OCI-LY1 (cell line): Measurements from ENCODE around the gene PPP1R1A.

Experiments
- H2AFZ ChIP-seq: fragments of 200-600 bp; sonication (generic), shearing (Covaris generic); 2 replicates; pipeline ENCODE4 v1.6.0; 2014; ENCODE audit warnings: antibody characterized with exemption, mild to moderate bottlenecking, low read length
- H3F3A ChIP-seq: fragments of 200-600 bp; sonication (generic), shearing (Covaris generic); 2 replicates; pipeline ENCODE4 v1.6.0; 2014; ENCODE audit warnings: mild to moderate bottlenecking, antibody characterized with exemption, low read length, moderate library complexity; ENCODE audit not compliant: insufficient read depth
- H3K27ac ChIP-seq: fragments of 200-600 bp; sonication (generic); 2 replicates; pipeline ENCODE4 v1.5.1; 2014; ENCODE audit warnings: low read length, mixed run types, mild to moderate bottlenecking, low read depth; ENCODE audit not compliant: poor library complexity, severe bottlenecking
- H3K27me3 ChIP-seq: fragments of 200-600 bp; sonication (generic); 2 replicates; pipeline ENCODE4 v1.6.0; 2014; ENCODE audit warnings: antibody characterized with exemption, mild to moderate bottlenecking, low read length, moderate library complexity; ENCODE audit not compliant: insufficient read depth
- H3K36me3 ChIP-seq: fragments of 200-600 bp; sonication (generic); 2 replicates; pipeline ENCODE4 v1.6.1; 2014; ENCODE audit warnings: mild to moderate bottlenecking, antibody characterized with exemption, low read length, moderate library complexity, mixed read lengths; ENCODE audit not compliant: insufficient read depth
- H3K4me1 ChIP-seq: fragments of 200-600 bp; sonication (generic); 2 replicates; pipeline ENCODE4 v1.5.1; 2014; ENCODE audit warnings: mild to moderate bottlenecking, low read length, moderate library complexity; ENCODE audit not compliant: insufficient read depth, severe bottlenecking
- H3K4me2 ChIP-seq: fragments of 200-600 bp; sonication (generic), shearing (Covaris generic); 2 replicates; pipeline ENCODE4 v1.6.1; 2014; ENCODE audit warnings: low read length
- H3K4me3 ChIP-seq: fragments of 200-600 bp; sonication (generic); 2 replicates; pipeline ENCODE4 v1.5.1; 2014; ENCODE audit warnings: low read length, low read depth, mild to moderate bottlenecking, mixed read lengths; ENCODE audit not compliant: poor library complexity, severe bottlenecking
- H3K79me2 ChIP-seq: fragments of 200-600 bp; shearing (Covaris generic); 2 replicates; pipeline ENCODE4 v1.6.1; 2016; ENCODE audit warnings: mixed run types, low read length, mixed read lengths; ENCODE audit not compliant: insufficient read depth
- H3K9ac ChIP-seq: fragments of 200-600 bp; sonication (generic), shearing (Covaris generic); 2 replicates; pipeline ENCODE4 v1.6.1; 2014; ENCODE audit warnings: mild to moderate bottlenecking, low read length, mixed read lengths
- H3K9me2 ChIP-seq: fragments of 200-600 bp; sonication (generic), shearing (Covaris generic); 2 replicates; pipeline ENCODE4 v1.6.1; 2014; ENCODE audit warnings: low read depth, mild to moderate bottlenecking, low read length, mixed read lengths
- H3K9me3 ChIP-seq: fragments of 200-600 bp; shearing (Covaris generic); 2 replicates; pipeline ENCODE4 v1.6.1; 2014; ENCODE audit warnings: low read length, mixed read lengths
- H4K20me1 ChIP-seq: fragments of 200-600 bp; sonication (generic), shearing (Covaris generic); 2 replicates; pipeline ENCODE4 v1.6.0; 2016; ENCODE audit warnings: mild to moderate bottlenecking, low read length; ENCODE audit not compliant: insufficient read depth
- EZH2 ChIP-seq: fragments of 200-600 bp; sonication (generic), shearing (Covaris generic); IDR thresholded peaks from 2 replicates; pipeline ENCODE4 v1.8.0; 2017; ENCODE audit warnings: borderline replicate concordance, mixed run types, mild to moderate bottlenecking, antibody characterized with exemption, low read length, moderate library complexity, mixed read lengths
- TF ChIP-seq, protein P1 (sequence below): fragments of 200-600 bp; sonication (generic), shearing (Covaris generic); IDR thresholded peaks from 2 replicates; pipeline ENCODE4 v1.5.1; 2017; ENCODE audit warnings: mild to moderate bottlenecking, antibody characterized with exemption, low read length, moderate library complexity, mixed read lengths

The PPP1R1A gene

DNA sequence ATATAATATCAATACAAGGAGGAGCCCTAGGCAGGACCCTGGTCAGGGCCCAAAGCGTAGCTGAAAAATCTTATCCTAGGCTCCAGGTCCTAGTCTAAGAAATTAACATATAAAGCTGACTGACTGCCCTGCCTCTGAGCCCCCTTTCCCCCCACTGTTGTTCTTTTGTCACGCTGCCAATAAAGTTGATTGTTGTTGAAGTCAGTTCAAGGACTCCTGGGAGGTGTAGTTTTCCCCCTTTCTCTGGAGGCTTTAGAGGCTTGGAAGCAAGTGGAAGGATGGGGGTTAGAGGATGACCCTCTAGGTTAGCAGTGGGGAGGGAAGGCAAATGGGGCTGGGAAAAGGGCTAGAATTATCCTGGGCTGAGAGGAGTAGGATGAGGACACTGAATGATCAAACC lies 3.2 kb downstream of the PPP1R1A start:
- peaks cover 7% of the 10 kb centered on the region; the same call in 1 of the 2 replicates for H3K27me3 ChIP-seq
- TF ChIP-seq, protein P1, sequence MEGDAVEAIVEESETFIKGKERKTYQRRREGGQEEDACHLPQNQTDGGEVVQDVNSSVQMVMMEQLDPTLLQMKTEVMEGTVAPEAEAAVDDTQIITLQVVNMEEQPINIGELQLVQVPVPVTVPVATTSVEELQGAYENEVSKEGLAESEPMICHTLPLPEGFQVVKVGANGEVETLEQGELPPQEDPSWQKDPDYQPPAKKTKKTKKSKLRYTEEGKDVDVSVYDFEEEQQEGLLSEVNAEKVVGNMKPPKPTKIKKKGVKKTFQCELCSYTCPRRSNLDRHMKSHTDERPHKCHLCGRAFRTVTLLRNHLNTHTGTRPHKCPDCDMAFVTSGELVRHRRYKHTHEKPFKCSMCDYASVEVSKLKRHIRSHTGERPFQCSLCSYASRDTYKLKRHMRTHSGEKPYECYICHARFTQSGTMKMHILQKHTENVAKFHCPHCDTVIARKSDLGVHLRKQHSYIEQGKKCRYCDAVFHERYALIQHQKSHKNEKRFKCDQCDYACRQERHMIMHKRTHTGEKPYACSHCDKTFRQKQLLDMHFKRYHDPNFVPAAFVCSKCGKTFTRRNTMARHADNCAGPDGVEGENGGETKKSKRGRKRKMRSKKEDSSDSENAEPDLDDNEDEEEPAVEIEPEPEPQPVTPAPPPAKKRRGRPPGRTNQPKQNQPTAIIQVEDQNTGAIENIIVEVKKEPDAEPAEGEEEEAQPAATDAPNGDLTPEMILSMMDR: no peak
- TF ChIP-seq EZH2: no peak
- no peak overlapping the region for H3K4me3 ChIP-seq
- no peak overlapping the region for H3K4me2 ChIP-seq
- no peak overlapping the region for H3K9ac ChIP-seq
- no peaks in the 10 kb centered on the region for H3K9me3 ChIP-seq
- H3K4me1 ChIP-seq: no peaks in the 10 kb centered on the region
- no peaks in the 10 kb centered on the region for H3F3A ChIP-seq
- no peaks in the 10 kb centered on the region for H3K36me3 ChIP-seq
- no peaks in the 10 kb centered on the region for H3K9me2 ChIP-seq
- no peaks in the 10 kb centered on the region for H4K20me1 ChIP-seq
- H3K79me2 ChIP-seq: no peaks in the 10 kb centered on the region
- no peak overlapping the region for H2AFZ ChIP-seq
- H3K27ac ChIP-seq: no peak overlapping the region

DNA sequence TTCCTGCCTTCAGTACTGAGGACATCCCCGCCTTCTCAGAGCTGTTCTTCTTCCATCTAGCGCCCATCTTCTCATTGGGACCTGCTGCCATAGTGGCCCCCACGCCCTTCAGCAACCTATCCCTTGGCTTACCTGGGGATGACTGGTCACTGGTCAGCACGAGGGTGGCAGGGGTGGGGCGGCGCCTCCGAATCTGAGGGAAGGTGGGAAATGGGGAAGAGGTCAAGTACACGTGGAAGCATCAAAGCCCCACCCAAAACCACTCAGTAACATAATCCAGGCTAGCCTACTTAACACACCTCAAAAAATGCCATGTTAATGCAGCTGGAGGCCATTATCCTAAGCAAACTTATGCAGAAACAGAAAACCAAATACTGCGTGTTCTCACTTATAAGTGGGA lies 4.3 kb downstream of the PPP1R1A start:
- no peaks in the 10 kb centered on the region for H4K20me1 ChIP-seq
- H3F3A ChIP-seq: no peaks in the 10 kb centered on the region
- H2AFZ ChIP-seq: no peak overlapping the region
- no peaks in the 10 kb centered on the region for H3K9me3 ChIP-seq
- TF ChIP-seq, protein P1: no peak
- TF ChIP-seq EZH2: no peak
- no peaks in the 10 kb centered on the region for H3K4me1 ChIP-seq
- no peak overlapping the region for H3K9ac ChIP-seq
- H3K4me3 ChIP-seq: no peak overlapping the region
- H3K27me3 ChIP-seq: peaks cover 7% of the 10 kb centered on the region; the same call in 1 of the 2 replicates
- H3K36me3 ChIP-seq: no peaks in the 10 kb centered on the region
- no peak overlapping the region for H3K27ac ChIP-seq
- no peaks in the 10 kb centered on the region for H3K79me2 ChIP-seq
- H3K9me2 ChIP-seq: no peaks in the 10 kb centered on the region
- no peak overlapping the region for H3K4me2 ChIP-seq

DNA sequence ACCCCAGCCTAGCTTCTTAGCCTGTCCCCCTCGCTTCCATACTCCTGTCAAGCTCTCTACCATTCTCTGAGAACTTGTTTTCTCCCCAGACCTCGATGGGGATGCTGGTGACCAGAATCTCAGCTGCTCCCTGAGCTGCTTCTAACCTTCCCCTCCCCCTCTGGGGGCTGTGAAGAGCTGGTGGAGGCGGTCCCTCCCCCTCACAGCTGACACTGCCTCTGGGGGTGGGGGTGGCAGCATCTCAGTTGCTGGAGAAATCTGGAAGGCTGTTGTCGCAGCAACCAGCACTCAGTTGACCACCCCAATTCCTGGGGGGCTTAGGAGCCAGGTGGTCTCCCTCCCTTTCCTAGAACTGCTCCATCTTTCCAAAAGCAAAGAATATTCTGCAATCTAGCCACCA lies 4.7 kb downstream of the PPP1R1A start:
- H3K4me2 ChIP-seq: no peak overlapping the region
- H3K27me3 ChIP-seq: peaks cover 7% of the 10 kb centered on the region; the same call in 1 of the 2 replicates
- no peaks in the 10 kb centered on the region for H3K79me2 ChIP-seq
- H3F3A ChIP-seq: no peaks in the 10 kb centered on the region
- H3K4me1 ChIP-seq: no peaks in the 10 kb centered on the region
- no peak overlapping the region for H3K4me3 ChIP-seq
- H3K9ac ChIP-seq: no peak overlapping the region
- no peak overlapping the region for H2AFZ ChIP-seq
- TF ChIP-seq, protein P1: no peak
- no peak for TF ChIP-seq EZH2
- H4K20me1 ChIP-seq: no peaks in the 10 kb centered on the region
- no peaks in the 10 kb centered on the region for H3K9me3 ChIP-seq
- H3K36me3 ChIP-seq: no peaks in the 10 kb centered on the region
- no peak overlapping the region for H3K27ac ChIP-seq
- no peaks in the 10 kb centered on the region for H3K9me2 ChIP-seq
